B cell (primary cell): ENCODE results near the gene HNRNPU. TPM values are rescaled to one million over a fixed set of nuclear protein-coding genes. Genes with fewer than 3 reads are reported as not detected.

Experiments used
- ATAC-seq: fragments of 200-7000 bp; cut with Tn5 transposase; one replicate; pipeline ENCODE4 v1.10.0; 2021; ENCODE audit warnings: low read depth, mild to moderate bottlenecking, moderate number of reproducible peaks, moderate library complexity
- CTCF ChIA-PET: fragments of 350-600 bp; sonication (Branson Sonifier 250); formaldehyde crosslinking; loops from one replicate; lab custom pipeline; 2021; ENCODE audit warnings: antibody characterized with exemption, inconsistent platforms; lab: Charles Lee
- POLR2A ChIA-PET: fragments of 350-600 bp; sonication (Branson Sonifier 250); formaldehyde crosslinking; loops from one replicate; lab custom pipeline; 2021; ENCODE audit warnings: antibody characterized with exemption; lab: Charles Lee
- DNase-seq: peaks from one replicate; pipeline ENCODE4 v3.0.0; 2013
- H2AFZ ChIP-seq: 2 replicates; pipeline ENCODE4 v1.6.1; 2012; ENCODE audit warnings: mild to moderate bottlenecking, low read depth, low read length; ENCODE audit not compliant: insufficient read depth, poor library complexity, severe bottlenecking
- H3K27ac ChIP-seq, 2 donors: 1 replicate in 1 of 2; 2 replicates in 1 of 2; pipeline ENCODE4 v1.5.1; 2012 to 2013; ENCODE audit warnings: low read length in 2 of 2, mild to moderate bottlenecking in 2 of 2, moderate library complexity in 1 of 2
- H3K27me3 ChIP-seq, 4 experiments: fragments of 200-600 bp in 1 of 4; sonication (generic) in 1 of 4; replicated peaks in 1 of 4; 1 replicate in 2 of 4; 2 replicates in 2 of 4; pipeline versions ENCODE4 v1.6.1 to v1.7.0; 2013 to 2016; ENCODE audit warnings: low read length in 3 of 4, mild to moderate bottlenecking in 2 of 4, mixed read lengths in 1 of 4, moderate library complexity in 1 of 4; ENCODE audit not compliant: insufficient read depth in 4 of 4, control insufficient read depth in 3 of 4; ENCODE audit errors: control extremely low read depth in 1 of 4
- H3K36me3 ChIP-seq, 2 experiments: replicated peaks in 1 of 2; 1 replicate in 1 of 2; 2 replicates in 1 of 2; pipeline versions ENCODE4 v1.6.1 to v1.7.1; 2013; ENCODE audit warnings: low read length in 1 of 2; ENCODE audit not compliant: insufficient read depth in 2 of 2, control insufficient read depth in 1 of 2; ENCODE audit errors: control extremely low read depth in 1 of 2, extremely low read depth in 1 of 2
- H3K4me1 ChIP-seq, 2 donors: fragments of 200-600 bp in 1 of 2; sonication (generic) in 1 of 2; 1 replicate in 1 of 2; 2 replicates in 1 of 2; pipeline versions ENCODE4 v1.5.1 to v1.6.1; 2013 to 2017; ENCODE audit warnings: low read length in 2 of 2; ENCODE audit not compliant: control insufficient read depth in 2 of 2, insufficient read depth in 2 of 2
- H3K4me2 ChIP-seq: replicated peaks from 2 replicates; pipeline ENCODE3; 2012; ENCODE audit warnings: mild to moderate bottlenecking, low read depth, low read length; ENCODE audit not compliant: poor library complexity, severe bottlenecking
- H3K4me3 ChIP-seq, 5 experiments: fragments of 200-600 bp in 1 of 5; sonication (generic) in 1 of 5; 1 replicate in 3 of 5; 2 replicates in 2 of 5; pipeline versions ENCODE4 v1.5.1 to v1.7.0; 2011 to 2016; ENCODE audit warnings: low read length in 4 of 5, mild to moderate bottlenecking in 4 of 5, low read depth in 2 of 5, control low read depth in 1 of 5, moderate library complexity in 1 of 5; ENCODE audit not compliant: insufficient read depth in 1 of 5; ENCODE audit errors: control extremely low read depth in 1 of 5, extremely low read depth in 1 of 5
- H3K79me2 ChIP-seq: fragments of 200-600 bp; sonication (generic); one replicate; pipeline ENCODE4 v1.6.0; 2016; ENCODE audit warnings: low read length; ENCODE audit not compliant: control insufficient read depth, insufficient read depth
- H3K9ac ChIP-seq: fragments of 200-600 bp; sonication (generic); 2 replicates; pipeline ENCODE4 v1.6.1; 2017; ENCODE audit warnings: mild to moderate bottlenecking, low read length, moderate library complexity
- H3K9me3 ChIP-seq, 3 donors: one replicate each; pipeline versions ENCODE4 v1.6.1 to v1.7.1; 2013; ENCODE audit warnings: low read length in 2 of 3; ENCODE audit not compliant: control insufficient read depth in 2 of 3, insufficient read depth in 1 of 3; ENCODE audit errors: control extremely low read depth in 1 of 3
- H4K20me1 ChIP-seq: 2 replicates; pipeline ENCODE4 v1.6.0; 2012; ENCODE audit warnings: mild to moderate bottlenecking, low read length; ENCODE audit not compliant: insufficient read depth, control insufficient read depth, poor library complexity, severe bottlenecking
- H3K27ac Mint-ChIP-seq: one replicate; pipeline ENCODE4 v1.8.0; 2021; ENCODE audit warnings: mixed read lengths
- H3K27me3 Mint-ChIP-seq: one replicate; pipeline ENCODE4 v1.8.0; 2021; ENCODE audit warnings: mixed read lengths
- H3K4me1 Mint-ChIP-seq: one replicate; pipeline ENCODE4 v1.8.0; 2021; ENCODE audit warnings: mixed read lengths
- H3K4me3 Mint-ChIP-seq: one replicate; pipeline ENCODE4 v1.8.0; 2021; ENCODE audit warnings: mixed read lengths
- H3K9me3 Mint-ChIP-seq: one replicate; pipeline ENCODE4 v1.8.0; 2022; ENCODE audit warnings: mixed read lengths; ENCODE audit not compliant: insufficient read depth
- EZH2 ChIP-seq: IDR thresholded peaks from 2 replicates; pipeline ENCODE4 v1.6.1; 2012; ENCODE audit warnings: borderline replicate concordance, low read depth, mild to moderate bottlenecking, moderate library complexity, low read length; ENCODE audit not compliant: insufficient read depth, poor library complexity, severe bottlenecking
- WGBS: methylation state at CpG from one replicate; pipeline ENCODE4 v1.1.5; 2013; ENCODE audit warnings: missing lambda C conversion rate; ENCODE audit not compliant: insufficient coverage; 5-methylcytosine and 5-hydroxymethylcytosine counted together
- intact Hi-C: fragments of 100-400 bp; cut with micrococcal nuclease; formaldehyde crosslinking; loops from one replicate; pipeline ENCODE4 v1.10.0; 2022
- polyA plus RNA-seq: library from polyadenylated mRNA; depleted of rRNA; stranded (reverse); fragments of >200 nt; gene quantifications from 2 replicates; pipeline ENCODE4 v1.2.3, GENCODE V29; 2012
- total RNA-seq, 2 donors: library from RNA; stranded (reverse); fragments of 120-200 nt in 1 of 2; gene quantifications; 1 replicate in 1 of 2; 2 replicates in 1 of 2; pipeline versions ENCODE4 v1.2.3 to v1.2.4, GENCODE V29; 2013 to 2022
- TF ChIP-seq, protein P1 (sequence below): fragments of 200-600 bp; IDR thresholded peaks from one replicate; pipeline ENCODE4 v1.8.0; 2022; ENCODE audit warnings: antibody characterized with exemption, mild to moderate bottlenecking

HNRNPU gene
- total and polyA plus RNA-seq, 2 donors (not counting 1 experiment from before 2014, with no cell fraction given), result 95.2 to 406 TPM

DNA sequence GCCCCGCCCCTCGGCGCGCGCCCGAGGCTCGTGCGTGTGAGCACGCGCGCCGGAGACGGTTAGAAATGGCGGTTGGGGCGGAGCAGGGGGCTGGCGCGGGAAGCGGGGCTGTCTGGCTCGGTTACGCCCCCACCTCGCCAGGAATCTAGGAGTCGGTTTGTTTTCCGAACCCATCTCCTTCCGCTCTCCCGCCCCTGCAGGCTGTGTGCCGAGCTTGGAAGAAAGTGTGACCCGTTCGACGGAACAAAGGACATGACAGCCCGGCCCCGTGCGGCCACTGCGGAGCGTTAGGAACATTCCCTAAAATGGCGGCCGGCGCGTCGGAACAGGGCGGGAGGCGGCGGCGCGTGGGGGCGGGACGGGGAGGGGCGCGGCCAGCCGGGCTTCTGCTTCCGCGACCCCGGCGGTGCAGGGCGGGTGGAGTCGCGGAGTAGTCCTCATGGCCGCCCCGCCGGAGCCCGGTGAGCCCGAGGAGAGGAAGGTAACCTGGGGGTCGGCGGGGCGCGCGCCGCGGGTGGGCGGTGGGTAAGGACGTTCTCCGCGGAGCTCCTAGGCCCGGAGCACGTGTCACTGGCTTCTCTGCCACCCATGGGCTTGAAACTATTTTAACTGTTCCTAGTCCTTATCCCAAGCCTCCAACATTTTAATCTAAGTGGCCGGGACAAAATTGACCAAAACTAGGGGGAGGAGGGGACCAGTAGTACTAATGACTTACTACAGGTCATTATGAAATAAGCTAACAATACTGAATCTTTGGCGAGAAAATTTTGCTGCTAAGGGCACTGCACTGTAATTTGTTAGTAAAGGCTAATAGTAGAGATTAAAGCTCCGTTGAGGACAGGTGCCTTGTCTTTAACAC lies 28.8 kb downstream of the HNRNPU start, which contains the start of gene COX20:
TSS of gene COX20 (plus strand) at position 383 of the 859 bp plus-strand sequence. CDS start at position 440, 57 bp downstream.
- peaks cover 26% of the 10 kb centered on the region for H3K79me2 ChIP-seq
- peak within 1 kb of the TSS; percentile 100 for H3K4me3 Mint-ChIP-seq
- peak within 1 kb of the TSS; percentile 100 for H3K27ac Mint-ChIP-seq
- H3K9ac ChIP-seq, result peak within 1 kb of the TSS; percentile 93
- peak; percentile 97 for DNase-seq
- H3K9me3 ChIP-seq, result no peaks in the 10 kb centered on the region
- H3K9me3 Mint-ChIP-seq, result no peaks in the 10 kb centered on the region
- H3K4me1 ChIP-seq, result peaks cover 21 to 27% of the 10 kb centered on the region in 2 donors
- H3K27me3 Mint-ChIP-seq, result no peaks in the 10 kb centered on the region
- peak within 1 kb of the TSS; percentile 97 for H3K27ac ChIP-seq
- peak within 1 kb of the TSS; percentile 91 for H2AFZ ChIP-seq
- H3K4me1 Mint-ChIP-seq, result peaks cover 59% of the 10 kb centered on the region
- ATAC-seq, result peak; percentile 69
- ChIA-PET CTCF (interaction anchor here (0.6 to 6.4 kb wide), 13 partner anchors 9 to 232 kb away, joined by 3 to 70 read pairs (median 6); partner anchors contain the start of genes DESI2 and HNRNPU), POLR2A (interaction anchor here (0.6 to 5.4 kb wide), 20 partner anchors 11 to 978 kb away, joined by 3 to 135 read pairs (median 4); partner anchors contain the start of genes CATSPERE, DESI2 and HNRNPU)
- under 1% methylated on average over 69 of the region's 77 CpGs for WGBS
- intact Hi-C loops, result loop anchor here (1.0 to 10.0 kb wide), 6 partner anchors 29 to 791 kb away; partner anchors contain the start of gene HNRNPU
- TF ChIP-seq, protein P1, sequence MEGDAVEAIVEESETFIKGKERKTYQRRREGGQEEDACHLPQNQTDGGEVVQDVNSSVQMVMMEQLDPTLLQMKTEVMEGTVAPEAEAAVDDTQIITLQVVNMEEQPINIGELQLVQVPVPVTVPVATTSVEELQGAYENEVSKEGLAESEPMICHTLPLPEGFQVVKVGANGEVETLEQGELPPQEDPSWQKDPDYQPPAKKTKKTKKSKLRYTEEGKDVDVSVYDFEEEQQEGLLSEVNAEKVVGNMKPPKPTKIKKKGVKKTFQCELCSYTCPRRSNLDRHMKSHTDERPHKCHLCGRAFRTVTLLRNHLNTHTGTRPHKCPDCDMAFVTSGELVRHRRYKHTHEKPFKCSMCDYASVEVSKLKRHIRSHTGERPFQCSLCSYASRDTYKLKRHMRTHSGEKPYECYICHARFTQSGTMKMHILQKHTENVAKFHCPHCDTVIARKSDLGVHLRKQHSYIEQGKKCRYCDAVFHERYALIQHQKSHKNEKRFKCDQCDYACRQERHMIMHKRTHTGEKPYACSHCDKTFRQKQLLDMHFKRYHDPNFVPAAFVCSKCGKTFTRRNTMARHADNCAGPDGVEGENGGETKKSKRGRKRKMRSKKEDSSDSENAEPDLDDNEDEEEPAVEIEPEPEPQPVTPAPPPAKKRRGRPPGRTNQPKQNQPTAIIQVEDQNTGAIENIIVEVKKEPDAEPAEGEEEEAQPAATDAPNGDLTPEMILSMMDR, result peak; percentile 13
- TF ChIP-seq EZH2, result no peak
- peaks cover 0 to 4% of the 10 kb centered on the region in 2 experiments for H3K36me3 ChIP-seq
- H3K4me3 ChIP-seq, result peak within 1 kb of the TSS; percentile 89 to 98 (median 94)
- peak within 1 kb of the TSS; percentile 75 for H3K4me2 ChIP-seq
- H3K27me3 ChIP-seq, result no peaks in the 10 kb centered on the region
- H4K20me1 ChIP-seq, result no peaks in the 10 kb centered on the region
